Activated CD4-positive, alpha-beta T cell treated with anti-CD3 and anti-CD28 coated beads for 4 hours (primary cell): ENCODE data around the gene GTF2H2C_2.
"Not testable (repeated sequence)": the region's sequence is repeated elsewhere in the genome, so short reads cannot be mapped to it uniquely, and the experiment has no call there.

Source experiments
- DNase-seq, 2 donors: peaks; one replicate each; pipeline ENCODE4 v3.0.0-alpha.2; 2020

GTF2H2C_2 gene

GRCh38 chr5:70415117-70415516 lies at the start of gene GTF2H2C_2:
TSS of gene GTF2H2C_2 (plus strand) at chr5:70415368.
- DNase-seq, result not testable (repeated sequence)

DNA sequence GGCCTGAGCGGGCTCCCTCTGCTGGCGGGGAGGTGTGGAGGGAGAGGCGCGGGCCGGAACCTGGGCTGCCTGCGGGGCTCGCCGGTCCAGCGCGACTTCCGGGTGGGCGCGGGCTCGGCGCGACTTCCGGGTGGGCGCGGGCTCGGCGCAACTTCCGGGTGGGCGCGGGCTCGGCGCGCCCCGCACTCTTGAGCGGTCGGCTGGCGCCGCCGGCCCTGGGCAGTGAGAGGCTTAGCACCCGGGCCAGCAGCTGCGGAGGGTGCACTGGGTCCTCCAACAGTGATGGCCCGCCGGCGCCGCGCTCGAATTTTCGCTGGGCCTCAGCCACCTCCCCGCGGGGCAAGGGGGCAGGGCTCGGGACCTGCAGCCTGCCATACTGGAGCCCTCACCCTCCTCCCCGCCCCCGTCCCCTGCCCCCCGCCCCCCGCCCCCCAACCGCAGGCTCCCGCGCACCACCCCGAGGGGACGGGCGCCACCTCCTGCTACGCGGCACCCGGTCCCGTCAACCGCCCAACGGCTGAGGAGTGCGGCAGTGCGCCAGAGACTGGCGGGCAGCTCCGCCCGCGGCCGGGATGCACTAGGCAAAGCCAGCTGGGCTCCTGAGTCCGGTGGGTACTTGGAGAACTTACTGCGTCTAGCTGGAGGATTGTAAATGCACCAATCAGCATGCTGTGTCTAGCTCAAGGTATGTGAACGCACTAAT lies 14.0 kb upstream of the GTF2H2C_2 start:
- peak; percentile 43 to 62 for DNase-seq

- DNase-seq, result not testable (repeated sequence)
Measured at GRCh38 chr5:70421322-70421721, 6.2 kb downstream of the GTF2H2C_2 start.

GRCh38 chr5:70423215-70423614 lies 8.0 kb downstream of the GTF2H2C_2 start:
- not testable (repeated sequence) for DNase-seq

GRCh38 chr5:70438518-70438917 lies 23.4 kb downstream of the GTF2H2C_2 start:
- not testable (repeated sequence) for DNase-seq

- not testable (repeated sequence) for DNase-seq
Measured at GRCh38 chr5:70449565-70449964, 34.4 kb downstream of the GTF2H2C_2 start.

- not testable (repeated sequence) for DNase-seq
Measured at GRCh38 chr5:70451249-70451984, 36.2 kb downstream of the GTF2H2C_2 start.

GRCh38 chr5:70457093-70457492 lies 41.9 kb downstream of the GTF2H2C_2 start:
- DNase-seq, result not testable (repeated sequence)

GRCh38 chr5:70459188-70459587 lies 44.0 kb downstream of the GTF2H2C_2 start:
- DNase-seq, result not testable (repeated sequence)

GRCh38 chr5:70461984-70462383 lies 46.8 kb downstream of the GTF2H2C_2 start:
- not testable (repeated sequence) for DNase-seq

GRCh38 chr5:70464019-70464637 lies 49.0 kb downstream of the GTF2H2C_2 start:
- DNase-seq, result not testable (repeated sequence)

DNA sequence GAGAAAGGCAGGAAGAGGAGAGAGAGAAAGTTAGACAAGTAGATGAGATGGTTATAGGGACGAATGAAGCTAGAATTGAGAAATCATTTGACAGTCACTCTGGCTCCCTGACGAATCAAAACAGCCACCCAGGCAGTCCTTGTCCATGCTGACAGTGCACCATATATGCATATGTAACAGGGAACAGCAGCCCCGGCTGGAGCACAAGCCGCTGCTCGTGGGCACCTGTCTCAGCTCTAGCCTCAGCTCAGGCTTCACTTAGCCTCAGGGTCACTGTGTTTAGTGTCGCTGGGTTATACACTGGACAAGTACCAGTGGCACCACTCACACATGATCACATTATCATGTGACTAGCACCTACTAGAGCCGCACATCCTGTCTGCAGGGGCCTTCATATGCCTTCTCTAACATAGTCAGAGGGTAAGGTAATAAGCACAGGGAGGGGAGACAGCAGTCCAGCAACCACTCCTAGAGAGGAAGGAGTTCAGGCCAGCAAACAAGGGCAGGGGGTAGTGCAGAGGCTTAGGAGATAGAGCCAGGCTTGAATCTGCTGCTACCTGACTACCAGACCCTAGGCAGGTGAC lies 54.9 kb downstream of the GTF2H2C_2 start:
- not testable (repeated sequence) for DNase-seq
